SK-N-MC (cell line): ENCODE measurements around the gene INPP5A.

Experiments used
- EZH2 ChIP-seq: fragments of 200-600 bp; sonication (generic); IDR thresholded peaks from one replicate; pipeline ENCODE4 v1.6.1; 2017; ENCODE audit warnings: antibody characterized with exemption
- FOXP2 ChIP-seq: optimal IDR thresholded peaks from 2 replicates; pipeline ENCODE3; 2011; ENCODE audit warnings: mild to moderate bottlenecking, moderate library complexity; ENCODE audit not compliant: insufficient read depth; ENCODE audit errors: extremely low read length, control extremely low read depth
- POLR2AphosphoS5 ChIP-seq: IDR thresholded peaks from 2 replicates; pipeline ENCODE4 v1.6.1; 2012; ENCODE audit warnings: mild to moderate bottlenecking, low read depth, low read length, borderline replicate concordance

DNA sequence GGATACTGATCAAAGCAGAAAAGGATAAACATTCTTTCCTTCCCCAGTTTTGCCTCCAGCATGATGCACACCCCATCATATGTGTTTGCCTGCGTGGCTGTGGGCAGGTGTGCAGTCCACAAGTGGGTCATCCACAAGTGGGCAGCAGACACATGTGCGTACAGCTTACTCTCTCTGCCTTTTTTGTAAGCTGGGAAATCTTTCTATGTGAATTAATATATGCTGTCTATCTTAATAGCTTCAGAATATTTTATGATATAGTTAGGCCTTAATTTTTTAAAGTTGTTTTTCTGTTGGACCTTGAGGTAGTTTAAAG lies 80.1 kb downstream of the INPP5A start:
- no peak for TF ChIP-seq POLR2AphosphoS5
- no peak for TF ChIP-seq EZH2
- TF ChIP-seq FOXP2, result no peak
